Hematopoietic multipotent progenitor cell treated with erythropoietin and hydrocortisone succinate and interleukin-3 and kit ligand, for 8 days (in vitro differentiated cells): Measurements from ENCODE around the gene IGFBP7.

Experiments used
- DNase-seq: peaks from one replicate; pipeline ENCODE4 v3.0.0-alpha.2; 2015

Gene IGFBP7

DNA sequence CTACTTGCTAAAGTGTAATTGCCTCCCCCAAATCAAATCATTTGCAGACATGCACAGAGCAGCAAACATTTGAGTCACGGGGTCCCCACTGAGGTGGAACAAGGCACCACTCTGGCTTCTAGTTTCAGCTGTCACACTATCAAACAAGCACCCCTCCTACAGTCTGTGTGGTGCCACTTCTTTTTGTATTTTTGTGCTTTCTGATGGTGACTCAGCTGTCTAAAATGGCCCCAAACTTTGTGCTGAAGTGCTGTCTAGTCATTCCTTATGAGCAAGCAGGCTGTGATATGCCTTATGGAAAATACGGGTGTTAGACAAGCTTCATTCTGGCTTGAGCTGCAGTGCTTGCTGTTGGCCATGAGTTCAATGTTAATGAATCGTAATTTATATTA is 15.4 kb downstream of the IGFBP7 start:
- no peak for DNase-seq

DNA sequence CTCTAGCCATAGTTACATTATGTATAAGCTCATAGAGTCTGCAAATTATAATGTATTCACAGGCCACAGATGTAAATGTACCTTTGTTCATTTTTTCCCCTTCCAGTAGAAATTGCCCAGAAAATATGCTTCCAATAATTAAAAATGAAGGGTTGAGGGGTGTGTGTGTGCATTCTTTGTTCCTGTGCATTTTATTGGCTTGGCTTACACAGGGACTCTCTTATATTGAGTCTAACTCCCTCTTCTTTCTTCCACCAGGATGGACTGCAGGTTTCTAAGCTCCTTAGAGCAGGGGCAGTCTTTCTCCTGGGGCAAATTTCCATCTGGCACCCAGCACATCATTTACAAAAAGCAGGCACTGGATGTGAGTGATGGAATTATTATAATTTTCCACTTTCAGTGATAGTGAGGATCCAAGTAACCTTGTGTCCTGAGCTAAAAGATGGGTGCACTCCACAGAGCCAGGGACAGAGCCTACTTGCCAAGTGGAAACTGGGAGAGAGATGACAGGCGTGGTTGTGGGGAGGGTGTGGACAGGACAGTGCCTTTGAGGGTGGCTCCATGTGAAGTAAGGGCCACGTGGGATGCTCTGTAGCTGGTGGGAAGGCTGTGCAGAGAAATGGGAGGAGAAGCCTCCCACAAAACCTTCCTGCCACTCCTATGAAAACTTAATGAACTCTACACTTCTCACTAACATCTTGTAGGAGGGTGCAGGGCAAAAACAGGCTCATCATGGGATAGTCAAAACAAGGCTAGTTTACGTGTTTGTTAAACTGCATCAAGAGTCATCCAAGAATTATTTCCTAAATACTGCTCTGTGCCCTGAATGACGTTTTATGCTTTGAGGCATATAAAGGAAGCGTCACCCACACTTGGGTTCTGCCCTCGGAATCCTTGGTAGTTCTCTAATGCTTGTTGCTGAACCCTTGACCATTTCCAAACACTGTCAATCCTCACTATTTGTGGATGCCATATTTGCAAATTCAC is 16.0 kb downstream of the IGFBP7 start:
- DNase-seq: no peak

- DNase-seq: no peak
Observed at GRCh38 chr4:57091657-57092162, 18.5 kb downstream of the IGFBP7 start.

- no peak for DNase-seq
Observed at GRCh38 chr4:57090079-57090478, 20.1 kb downstream of the IGFBP7 start.

DNA sequence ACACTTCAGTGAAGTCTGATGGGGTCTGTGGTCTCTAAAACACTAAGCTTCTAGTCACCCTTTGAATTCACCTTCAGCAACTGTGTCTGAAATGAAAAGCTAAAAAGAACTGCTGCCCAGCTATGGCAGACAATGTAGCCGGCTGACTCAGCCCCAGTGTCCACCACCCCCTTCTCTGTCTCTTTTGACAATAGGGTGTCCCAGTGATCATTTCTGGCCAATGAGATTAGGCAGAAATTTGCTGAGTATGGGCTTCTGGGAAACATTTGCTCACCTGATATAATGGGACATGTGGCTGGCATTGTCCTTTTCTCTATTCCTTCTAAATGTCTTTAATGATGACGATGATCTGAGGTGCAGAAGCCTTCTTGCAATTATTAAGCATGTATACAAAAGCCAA is 20.6 kb downstream of the IGFBP7 start:
- DNase-seq: no peak

DNA sequence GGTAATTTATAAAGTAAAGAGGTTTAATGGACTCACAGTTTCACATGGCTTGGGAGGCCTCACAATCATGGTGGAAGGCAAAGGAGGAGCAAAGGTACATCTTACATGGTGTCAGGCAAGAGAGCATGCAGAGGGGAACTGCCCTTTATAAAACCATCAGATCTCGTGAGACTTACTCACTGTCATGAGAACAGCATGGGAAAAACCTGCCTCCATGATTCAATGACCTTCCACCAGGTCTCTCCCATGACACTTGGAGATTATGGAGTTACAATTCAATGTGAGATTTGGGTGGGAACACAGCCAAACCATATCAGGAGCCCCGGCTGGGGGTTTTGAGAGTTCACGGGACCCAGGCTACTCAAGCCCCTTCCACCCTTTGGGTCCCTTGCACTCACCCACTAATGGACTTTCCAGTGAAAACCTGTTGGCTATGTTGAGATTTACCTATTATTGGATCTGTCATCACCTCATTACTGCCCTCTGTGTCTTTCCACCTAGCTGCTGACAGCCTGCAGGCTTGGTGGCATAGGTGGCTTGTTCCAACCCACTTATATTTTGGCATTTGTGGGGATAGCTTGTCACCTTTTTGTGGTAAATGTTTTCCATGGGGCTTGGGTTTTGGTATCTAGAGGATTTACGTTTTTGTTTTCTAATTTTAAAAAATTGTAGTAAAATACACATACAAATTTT is 24.0 kb downstream of the IGFBP7 start:
- DNase-seq: no peak

GRCh38 chr4:57085278-57085677 is 24.9 kb downstream of the IGFBP7 start:
- DNase-seq: no peak

DNA sequence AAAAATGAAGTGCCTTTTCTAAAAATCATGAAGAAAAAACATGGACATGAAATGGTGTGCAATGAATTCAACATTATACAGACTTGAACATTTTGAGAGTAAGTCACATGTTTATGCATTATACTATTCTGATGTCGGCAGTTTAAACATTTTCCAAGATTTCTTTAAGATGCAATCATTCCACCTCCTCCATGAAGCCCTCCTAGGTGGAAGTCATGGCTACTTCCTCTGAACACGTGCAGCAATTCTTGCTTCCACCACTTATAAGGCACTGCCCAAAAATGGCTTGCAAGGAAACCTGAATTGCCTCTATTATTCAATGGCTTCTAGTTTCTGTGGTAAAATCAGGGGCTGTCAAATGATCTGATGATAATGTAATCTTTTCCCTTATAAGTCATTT is 25.8 kb downstream of the IGFBP7 start:
- DNase-seq: no peak

DNA sequence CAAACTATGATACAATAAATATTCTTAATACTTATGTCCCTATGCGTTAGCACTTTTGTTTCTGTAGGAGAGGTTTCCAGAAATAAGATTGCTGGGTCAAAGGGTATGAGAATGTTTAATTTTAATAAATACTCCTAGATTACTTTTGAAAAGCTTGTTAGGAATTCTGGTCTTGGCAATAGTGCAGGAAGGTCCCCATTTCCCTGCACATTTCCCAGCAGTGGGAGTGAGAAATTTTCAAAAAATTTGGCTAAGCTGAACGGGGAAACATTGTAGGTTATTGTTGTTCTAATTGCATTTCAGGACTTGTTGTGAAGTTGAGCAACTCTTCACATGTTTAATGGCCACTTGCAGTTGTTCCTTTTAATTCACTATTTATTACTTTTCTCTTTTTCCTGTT is 27.1 kb downstream of the IGFBP7 start:
- no peak for DNase-seq

DNA sequence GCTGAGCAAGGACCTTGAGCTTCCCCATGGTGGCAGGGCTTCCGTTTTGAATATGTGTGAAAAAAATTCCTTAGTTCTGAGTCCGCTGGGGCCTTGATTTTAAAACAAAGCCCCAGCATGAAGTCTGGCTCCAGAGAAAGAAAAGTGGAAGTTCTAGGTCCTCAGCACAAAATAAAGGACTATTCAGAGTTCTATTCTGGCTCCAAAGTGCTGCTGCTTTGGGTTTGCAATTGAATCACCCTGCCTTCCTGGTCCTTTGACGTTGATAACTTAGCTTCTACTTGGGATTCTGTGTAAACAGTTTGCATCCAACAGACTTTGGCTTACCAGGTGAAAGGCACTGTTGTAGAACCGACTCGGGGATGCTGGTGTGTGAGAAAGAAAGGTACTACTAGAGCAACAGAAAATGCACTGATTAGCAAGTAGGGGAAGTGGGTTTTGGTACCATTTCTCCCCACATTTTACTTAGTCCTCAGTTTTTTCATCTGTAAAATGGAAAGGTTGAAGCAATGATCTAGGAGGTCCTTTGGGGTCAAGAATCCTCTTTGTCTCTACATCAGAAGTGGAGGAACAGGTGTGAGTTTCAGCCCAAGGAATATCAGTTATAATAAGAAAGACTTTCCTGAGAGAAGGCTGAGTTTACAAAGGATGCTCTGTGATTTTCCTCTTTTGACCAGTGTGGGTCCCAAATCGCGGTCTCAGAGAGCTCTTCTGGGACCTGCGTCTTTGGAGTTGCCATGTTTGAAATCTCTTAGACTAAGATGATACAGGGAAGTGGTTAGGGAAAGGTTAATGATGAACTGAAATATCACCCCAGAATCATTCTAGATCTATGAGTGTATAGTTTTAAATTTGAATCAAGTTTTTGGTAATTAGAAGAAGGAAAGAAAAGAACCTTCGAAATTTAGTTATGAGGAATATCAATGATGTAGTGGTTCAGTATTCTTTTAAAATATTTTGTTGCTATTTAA is 28.2 kb downstream of the IGFBP7 start:
- DNase-seq: no peak

- no peak for DNase-seq
Observed at GRCh38 chr4:57080781-57081650, 29.2 kb downstream of the IGFBP7 start.

GRCh38 chr4:57078685-57079521 is 31.3 kb downstream of the IGFBP7 start:
- DNase-seq: no peak

DNA sequence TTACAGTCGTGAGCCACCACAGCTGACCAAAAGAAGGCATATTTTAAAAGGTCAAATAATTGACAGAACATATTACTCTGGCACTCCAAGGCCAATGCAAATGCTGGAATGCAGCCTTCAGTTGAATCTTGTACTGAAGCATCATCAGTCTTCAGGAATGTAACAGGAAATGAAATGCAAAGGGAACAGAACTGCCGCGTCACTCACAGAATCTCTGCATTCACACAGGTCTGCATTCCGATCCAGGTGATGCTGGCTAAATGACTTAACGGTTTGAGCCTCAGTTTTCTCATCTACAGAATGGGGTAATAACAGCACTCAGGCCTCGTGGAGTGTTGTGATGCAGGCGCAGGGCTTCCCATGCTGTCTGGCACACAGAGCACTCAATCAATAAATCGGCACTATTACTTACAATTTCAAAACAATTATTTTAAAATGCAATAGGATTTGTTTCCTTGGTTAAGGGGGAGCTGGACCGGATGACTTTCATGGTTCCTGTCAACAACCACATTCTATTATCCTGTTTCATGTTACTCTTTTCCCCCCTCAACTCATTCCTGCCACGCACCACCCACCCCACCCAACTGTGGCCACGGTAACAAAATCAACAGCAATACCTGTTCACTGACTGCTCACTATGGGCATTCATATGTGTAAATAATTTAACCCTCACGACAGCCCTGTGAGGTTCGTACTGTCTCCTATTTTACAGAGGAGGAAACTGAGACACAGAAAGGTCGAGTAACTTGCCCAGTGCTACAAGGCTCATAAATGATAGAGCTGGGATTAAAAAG is 32.4 kb downstream of the IGFBP7 start:
- DNase-seq: no peak

- no peak for DNase-seq
Observed at GRCh38 chr4:57076646-57077045, 33.5 kb downstream of the IGFBP7 start.

DNA sequence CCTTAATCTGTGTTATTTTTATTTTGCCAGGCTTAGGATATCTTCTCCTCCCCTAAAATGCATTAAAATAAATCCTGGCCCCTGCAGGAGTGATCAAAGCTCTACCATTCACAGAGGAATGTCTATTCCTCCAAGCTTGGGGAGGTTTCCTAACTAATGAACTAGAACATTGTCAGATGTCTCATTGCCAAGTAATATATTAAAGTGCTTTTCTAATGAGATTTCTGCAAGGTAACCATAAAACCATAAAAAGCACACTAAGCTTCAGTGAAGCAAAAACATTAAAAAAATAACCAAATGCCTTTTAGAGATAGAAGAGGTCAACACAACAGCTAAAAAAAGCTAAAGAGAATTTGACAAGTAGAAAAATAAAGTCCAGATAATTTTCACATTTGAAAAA is 34.8 kb downstream of the IGFBP7 start:
- no peak for DNase-seq

- no peak for DNase-seq
Observed at GRCh38 chr4:57074744-57075143, 35.4 kb downstream of the IGFBP7 start.

DNA sequence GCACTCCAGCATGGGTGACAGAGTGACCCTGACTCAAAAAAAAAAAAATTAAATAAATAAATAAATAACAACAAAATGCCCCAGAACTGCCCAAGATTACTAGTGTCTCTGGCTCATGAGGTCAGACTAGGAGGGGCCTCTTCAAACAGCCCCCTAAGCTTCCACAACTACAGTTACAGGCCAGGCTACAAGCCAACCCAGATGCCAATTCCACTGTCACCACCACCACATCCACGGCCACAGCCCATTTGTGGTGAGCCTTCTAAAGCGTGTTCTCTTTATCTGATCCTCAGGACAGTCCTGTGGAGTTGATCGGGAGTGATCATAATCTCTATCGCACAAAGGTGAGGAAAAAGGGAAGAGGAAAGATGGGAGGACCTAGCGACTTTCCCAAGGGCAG is 36.6 kb downstream of the IGFBP7 start:
- no peak for DNase-seq

DNA sequence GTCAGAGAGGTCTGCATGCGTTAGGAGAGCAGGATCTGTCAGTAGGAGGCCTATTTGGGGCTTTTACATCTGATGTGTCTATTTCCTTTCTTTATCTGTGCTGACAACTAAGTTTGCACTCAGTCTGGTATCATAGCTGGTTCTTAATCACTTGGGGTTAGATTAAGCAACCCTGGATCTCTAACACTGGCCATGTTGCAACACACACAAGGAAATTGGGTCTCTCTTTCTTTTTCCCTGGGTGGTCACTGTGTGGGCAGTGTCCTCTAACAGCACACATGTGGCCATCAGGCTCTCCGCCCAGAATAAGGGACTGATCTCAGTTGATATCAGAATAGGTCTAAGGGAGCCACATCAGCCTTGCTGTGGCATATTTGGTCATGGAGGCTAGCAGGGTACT is 38.9 kb downstream of the IGFBP7 start:
- peak; percentile 14 for DNase-seq

DNA sequence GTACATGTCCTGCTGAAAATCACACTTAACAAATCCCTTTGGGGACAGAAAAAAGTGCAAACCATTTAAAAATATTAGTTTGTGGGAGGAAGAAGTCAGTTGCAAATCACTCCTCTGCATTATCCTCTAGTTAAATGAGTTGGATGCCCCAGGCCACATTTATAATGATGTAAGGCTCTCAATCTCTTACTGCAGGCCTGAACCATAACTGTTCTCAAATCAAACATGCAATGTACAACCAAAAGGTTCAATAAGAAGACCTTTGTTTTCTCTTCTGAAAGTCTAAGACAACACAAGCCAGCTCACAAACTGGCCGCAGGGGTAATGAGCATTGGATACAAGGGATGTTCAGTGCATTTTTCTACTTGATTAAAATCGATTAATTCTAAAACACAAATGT is 39.7 kb downstream of the IGFBP7 start:
- DNase-seq: no peak
